GM18519 (cell line): ENCODE measurements around the gene ALK.

Source experiments
- ATAC-seq: cut with Tn5 transposase; IDR thresholded peaks from one replicate; pipeline ENCODE4 v1.9.1; 2021; ENCODE audit warnings: mild to moderate bottlenecking, moderate library complexity; ENCODE audit not compliant: unreplicated experiment, low FRiP score

Gene ALK

DNA sequence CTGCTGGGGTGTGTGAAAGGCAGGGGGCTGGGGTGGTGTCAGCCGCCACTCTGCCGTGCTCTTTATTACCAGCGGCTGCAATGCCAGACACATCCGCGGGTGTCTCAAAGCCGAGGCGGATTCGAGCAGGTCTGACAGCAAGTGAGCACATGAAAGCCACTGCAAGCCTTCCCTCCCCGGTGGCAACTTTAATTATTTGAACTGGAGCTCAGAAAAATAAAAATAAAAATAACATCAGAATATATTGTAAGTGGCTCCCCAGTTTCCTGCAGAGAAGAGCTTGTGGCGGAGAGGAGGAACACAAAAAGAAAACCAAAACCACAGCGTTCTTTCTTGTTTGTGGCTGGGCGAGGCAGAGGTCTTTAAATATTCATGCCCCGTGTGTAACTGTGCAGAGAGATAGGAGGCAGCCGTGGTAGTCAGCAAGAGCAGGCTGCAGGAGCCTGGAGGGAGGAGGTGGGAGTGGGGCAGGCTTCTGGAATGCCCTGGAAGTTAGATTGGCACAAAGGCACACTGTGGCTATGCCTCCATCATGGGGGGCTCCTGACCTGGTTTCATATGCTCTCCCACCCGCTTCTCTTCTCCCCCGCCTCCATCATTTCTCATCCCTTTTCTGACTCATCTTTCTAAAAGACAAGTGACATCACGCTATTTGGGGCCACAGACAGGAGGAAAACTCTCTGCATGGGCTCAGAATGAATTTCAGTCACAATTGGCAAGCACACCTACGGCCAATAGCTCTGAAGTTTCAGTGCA lies 606.4 kb downstream of the ALK start:
- peak; percentile 54 for ATAC-seq

DNA sequence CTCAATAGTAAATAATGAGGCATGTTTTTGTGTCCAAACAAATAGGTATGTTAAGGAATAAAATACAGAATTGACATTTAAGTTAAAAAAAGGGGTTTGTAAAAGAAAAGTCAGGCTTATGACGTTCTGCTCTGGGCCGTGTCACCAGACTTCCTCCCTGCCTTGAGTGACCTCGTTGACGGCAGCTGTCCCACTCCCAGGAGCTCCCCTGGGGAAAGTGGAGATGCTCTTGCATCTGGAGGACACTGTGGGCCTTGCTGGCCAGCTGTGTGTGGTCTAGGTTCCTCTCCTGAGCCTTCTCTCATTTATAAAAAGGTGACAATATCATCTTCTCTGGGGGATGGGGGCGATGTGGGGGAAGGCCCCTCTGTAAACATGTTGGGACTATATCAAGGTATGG lies 609.9 kb downstream of the ALK start:
- ATAC-seq: no peak

DNA sequence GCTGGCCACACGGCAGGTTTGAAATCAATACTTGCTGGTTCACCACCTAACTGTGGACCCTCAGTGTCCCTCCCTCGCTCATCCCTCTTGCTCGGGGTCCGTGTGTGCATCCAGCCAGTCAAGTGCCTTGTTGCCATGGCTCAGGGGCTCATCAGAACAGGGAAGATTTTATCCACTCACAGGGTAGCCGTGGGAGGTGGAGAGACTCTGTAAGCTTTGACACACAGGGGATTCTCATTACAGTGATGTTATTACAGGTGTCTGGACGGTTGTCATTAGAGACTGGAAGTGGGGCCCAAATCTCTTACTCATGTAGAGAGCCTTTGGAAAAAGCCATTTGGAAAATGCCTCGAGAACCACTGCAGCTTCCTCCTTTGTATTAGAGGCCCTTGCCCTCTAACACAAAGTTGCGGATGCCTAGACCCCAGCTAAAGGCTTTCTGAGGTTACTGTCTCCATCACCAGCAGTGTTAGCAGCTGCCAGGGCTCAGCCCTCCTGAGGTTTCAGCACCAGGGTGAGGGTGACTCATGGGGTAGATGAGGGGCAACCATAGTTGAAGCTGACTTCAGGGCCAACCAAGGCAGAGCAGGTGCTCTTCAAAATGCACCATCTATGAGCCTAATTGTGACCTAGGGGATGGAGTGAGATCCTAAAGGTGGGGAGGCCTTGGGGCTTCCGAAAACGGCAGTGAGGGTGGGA lies 610.6 kb downstream of the ALK start:
- no peak for ATAC-seq

DNA sequence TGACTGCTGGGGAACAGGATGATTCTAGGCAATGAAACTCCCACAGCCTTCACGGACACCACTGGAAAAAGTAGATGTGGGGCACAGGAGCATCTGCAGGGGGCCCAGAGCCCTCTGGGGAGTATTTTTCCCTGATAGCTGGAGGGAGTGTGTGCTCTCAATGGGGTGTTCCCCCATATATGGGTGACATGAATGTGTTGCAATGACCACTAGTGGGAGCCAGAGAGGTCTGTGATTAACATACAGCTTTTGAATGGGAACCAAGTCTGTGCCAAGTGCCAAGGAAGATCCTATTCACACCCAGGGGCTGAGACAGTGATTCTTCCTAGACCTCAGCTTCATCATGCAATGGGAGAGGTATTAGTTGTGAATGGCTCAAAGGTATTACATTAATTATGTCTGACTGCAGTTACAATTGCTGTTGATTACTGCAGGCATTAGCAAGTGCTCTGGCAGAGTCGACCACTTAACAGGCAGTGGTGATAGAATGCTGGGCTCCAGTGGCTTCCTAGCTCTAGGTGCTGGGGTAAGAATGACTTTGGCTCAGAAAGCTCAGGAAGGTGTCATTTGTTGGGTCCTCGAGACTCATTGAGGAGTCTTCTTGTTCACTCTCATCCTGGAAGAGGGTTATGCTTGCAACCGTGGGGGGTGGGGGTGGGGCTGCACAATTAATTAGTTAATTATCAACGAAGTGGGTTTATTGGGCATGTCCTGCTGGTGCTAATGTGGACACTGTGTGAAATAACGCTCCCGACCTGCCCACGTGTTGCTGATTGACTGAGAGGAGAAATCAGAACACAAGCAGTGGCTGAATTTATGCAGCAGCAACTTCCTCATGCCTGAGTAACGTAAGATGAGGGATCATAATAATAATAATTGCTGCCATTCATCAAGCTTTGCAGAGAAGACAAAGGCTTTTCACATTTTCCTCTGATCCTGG lies 612.0 kb downstream of the ALK start:
- no peak for ATAC-seq

DNA sequence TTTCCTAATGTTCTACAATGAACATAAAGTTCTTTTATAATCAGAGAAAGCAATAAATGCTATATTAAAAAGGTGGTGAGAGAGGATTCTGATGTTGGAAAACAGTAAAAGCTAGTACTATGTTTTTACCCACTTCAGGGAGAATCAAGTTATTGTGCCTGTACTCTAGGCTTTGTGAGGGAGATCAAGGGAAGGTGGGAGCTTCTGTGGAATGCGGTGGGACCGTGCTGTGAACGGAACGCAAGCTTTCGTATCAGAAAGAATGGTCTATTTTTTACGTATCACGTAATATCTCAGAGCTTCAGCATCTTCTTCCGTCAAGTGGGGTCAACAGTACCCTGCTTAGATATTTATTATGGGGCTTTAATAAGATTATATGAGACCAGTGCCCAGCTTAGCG lies 613.0 kb downstream of the ALK start:
- ATAC-seq: no peak

DNA sequence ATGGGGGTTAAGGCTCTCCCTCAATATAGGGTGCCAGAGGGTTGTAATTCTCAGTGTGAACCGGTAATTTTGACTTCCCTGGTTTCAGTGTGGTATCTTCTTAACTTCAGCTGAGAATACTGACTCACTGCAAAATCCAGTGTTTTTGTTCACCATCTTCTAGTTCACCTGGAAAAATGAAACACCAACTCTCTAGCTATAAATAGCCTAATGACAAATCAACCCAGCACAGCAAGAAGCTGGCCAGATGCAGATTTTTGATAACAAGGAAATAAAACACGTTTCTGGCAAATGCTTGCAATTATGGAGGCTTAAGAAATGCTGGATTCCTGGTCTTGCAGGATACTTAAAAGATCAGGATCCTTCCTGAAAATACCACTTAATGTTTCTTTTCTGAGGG lies 613.9 kb downstream of the ALK start:
- no peak for ATAC-seq

DNA sequence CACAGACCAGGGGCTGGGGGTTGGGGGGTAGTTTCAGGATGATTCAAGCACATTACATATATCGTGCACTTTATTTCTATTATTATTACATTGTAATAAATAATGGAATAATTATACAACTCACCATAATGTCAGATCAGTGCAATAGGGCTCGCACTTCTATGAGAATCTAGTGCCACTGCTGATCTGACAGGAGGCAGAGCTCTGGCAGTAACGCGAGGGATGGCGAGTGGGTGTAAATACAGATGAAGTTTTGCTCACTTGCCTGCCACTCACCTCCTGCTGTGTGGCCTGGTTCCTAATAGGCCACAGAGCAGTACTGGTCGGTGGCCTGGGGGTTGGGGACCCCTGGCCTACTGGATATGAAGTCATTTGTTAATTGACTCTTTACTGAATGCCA lies 615.6 kb downstream of the ALK start:
- no peak for ATAC-seq

DNA sequence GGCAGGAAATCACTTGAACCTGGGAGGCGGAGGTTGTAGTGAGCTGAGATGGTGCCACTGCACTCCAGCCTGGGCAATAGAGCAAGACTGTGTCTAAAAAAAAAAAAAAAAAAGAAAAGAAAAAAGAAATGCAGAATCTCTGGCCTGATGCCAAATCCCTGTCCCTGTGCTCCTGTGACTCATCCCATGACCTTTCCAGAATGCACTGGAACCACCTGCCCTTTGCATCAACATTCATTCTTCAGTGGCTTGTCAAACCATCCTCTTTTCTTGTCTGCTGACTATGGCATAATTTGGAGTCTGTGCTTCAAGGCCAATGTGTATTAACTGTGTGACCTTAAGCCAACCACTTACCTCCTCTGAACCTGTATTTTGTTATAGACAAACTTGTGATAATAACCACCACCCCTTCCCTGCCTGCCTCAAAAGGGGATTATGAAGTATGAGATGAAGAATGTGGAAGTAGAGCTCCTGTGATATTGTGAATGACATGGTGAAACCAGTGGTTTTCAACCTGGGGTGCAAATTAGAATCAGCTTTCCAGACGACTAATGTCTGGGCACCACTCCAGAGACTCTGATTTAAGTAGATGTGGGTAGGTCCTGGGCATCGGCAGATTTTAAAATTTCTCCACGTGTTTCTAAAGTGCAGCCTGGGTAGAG lies 616.9 kb downstream of the ALK start:
- no peak for ATAC-seq

DNA sequence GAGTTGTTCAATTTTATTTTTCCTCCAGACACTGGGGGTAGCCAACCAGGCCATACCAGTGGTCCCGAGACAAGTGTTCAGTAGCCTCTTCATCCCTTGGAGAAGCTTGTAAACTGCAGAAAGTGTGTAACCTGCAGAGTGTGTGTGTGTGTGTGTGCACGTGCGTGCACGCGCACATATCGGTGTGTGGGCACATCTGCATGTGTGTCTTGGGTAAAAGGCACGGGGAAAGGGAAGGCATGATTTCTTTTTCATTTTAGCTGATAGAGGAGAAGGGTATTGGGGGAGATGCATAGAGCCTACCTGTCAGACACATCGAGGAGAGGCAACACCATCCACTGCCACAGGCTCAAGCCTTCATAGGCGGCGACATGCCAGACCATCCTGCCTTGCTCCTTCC lies 624.8 kb downstream of the ALK start:
- ATAC-seq: no peak

DNA sequence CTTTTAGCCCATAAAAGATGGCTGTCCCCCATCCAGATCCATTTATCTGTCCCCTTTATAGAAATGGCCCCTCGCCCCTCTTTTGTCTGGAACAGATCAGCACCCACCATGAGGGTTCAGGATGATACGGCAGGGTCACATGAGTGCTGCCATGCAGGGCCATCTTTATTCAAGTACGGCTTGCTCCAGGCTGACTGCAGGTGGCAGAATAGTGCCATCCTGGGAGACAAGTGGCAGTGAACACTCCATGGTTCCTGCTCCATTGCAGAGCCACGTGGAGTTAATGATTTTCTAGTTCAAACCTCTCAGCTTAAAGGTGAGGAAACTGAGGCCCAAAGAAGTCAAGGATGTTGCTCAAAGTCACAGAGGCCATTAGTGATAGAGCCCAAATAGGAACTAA lies 625.5 kb downstream of the ALK start:
- no peak for ATAC-seq

DNA sequence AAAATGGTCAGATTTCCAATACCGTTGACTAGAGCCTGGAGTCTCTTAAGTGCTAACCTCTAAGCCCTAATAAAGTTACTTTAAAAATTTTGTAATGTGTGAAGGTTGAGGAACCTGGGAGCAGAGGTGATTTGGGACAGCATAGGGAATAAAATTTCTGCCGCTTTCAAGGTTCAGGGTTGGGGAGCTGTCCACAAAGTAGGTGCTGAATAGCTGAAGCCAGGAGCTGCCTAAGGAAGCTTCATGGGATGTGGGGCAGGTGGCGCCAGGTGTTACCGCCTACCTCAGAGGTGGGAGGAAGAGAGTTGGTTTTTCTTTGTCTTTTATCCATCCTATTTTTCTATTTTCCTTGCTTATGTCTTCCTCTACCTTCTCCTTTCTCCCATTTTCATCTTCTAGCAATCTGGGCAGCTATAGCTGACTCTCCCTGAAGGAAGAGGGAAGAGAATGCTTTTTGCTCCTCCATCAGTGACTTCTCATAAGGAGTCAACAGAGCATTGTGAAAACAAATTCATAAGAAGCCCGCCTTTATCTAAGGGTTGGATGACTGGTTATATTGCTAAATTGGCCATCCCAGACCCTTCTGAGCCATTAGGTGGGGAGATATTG lies 627.5 kb downstream of the ALK start:
- ATAC-seq: no peak

DNA sequence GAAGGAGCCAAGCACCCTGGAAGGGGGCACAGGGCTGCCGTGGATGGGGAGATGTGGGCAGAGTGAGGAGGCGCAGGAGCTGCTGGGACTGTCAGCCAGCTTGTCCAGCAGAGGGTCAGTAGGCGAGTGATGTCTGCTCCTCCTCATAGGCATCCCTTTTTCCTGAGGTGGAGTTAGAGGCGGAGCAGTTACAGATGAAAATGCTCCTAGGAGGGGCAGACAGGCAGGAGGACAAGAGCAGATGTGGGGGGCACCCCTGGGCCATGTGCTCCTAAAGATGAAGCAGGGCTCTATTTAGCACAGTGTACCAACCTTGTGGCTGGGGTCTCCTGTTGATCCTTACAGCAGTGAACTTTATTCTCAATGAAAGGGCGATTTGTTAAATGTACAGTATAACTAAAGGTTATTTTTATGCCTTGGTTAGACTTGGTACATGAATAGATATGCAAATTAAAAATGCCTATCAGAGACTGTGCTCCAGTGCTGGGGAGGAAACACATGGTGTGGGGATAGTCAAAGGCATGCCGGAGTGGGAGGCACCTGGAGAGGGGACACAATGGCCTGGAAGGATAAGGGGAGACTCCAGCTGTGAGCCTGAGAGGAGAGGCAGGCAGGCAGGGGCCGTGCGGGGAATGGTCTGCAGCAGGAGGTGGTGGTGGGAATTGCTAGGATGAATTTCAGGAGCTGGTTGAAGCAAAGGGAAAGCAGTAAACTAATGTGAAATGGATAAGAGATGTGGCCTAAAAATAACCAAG lies 630.9 kb downstream of the ALK start:
- ATAC-seq: no peak

DNA sequence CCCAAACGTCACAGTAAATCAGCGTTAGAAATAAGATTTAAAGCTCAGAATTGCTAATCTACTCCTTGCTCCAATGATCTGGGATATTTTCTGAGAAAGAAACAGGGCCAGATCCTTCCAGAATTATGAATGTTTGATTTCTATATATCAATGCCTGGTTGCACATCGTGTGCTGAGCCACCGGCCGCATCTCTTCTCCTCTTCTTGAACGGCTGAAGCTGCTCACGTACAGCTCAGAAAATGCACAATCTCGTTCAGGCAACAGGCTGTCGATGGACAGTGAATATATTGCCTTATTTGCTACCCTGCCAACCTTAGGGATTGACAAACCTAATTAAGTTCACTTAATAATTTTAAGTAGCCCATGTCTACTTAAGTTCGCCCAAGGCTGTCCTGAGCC lies 636.7 kb downstream of the ALK start:
- ATAC-seq: no peak

DNA sequence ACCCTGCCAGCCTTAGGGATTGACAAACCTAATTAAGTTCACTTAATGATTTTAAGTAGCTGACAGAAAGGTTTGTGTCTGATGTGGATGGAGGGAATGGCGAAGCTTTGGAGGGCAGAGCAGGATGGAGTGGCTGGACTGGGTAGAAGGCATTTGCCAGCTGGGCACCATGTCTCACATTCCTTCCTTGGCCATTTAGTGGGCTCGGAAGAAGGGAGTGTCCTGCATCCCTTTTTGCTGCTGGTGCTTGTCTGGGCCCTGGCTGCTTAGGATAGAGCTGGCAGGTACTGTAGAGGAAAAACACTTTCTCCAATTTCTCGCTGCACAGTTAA lies 639.5 kb downstream of the ALK start:
- ATAC-seq: no peak

DNA sequence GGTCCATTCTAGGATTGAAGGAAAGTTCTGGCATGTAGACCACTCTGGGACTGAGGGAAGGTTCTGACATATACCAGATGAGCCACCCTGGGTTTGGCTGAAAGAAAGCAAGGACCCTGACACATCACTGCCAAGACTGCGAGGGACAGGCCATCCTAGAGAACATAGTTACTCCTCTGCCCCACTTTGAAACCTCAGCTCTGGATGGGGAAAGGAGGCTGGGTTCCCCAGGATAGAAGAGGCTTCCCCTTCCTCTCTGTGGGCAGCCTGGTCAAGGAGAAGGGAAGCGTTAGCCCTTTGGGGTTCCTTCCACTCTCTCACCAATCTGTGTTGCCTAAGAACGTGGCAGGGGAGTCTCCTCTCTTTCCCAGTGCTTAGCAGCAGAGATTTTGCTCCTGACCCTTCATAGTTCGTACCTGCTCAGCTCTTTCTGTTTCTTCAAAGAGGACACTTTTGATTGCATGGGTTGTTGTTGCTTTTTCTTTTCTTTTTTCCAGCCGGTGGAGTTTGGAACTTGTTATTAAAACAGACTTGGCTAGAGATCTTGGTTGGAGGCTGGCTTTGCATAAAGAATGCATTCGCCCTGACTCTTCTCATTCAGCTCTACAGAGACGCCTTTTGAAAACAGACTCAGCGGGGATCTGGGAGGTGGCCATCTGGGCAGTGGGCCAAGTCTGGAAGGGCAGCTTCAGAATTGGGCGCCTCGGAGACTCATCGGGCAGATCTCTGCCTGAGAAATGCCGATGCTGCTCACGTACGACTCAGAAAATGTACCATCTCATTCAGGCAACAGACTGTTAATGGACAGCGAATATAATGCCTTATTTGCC lies 640.1 kb downstream of the ALK start:
- no peak for ATAC-seq

DNA sequence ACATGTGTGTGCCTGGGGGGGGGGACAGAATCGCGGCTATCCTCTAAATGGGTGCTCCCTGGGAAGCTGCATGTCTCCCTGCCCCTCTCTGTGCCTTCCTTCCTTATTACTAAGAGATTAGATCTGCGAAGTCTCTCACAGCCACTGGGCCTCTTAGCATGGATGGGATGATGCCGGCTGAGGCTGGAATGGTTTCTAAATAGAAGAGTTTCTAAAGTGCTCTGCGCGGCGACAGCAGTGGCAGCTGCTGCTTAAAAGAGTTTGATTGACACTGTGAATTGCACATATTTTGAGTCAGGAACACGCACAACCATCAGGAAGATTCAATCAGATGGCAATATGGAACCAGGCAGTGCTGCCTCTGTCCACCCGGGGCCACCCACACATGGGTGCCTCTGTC lies 642.4 kb downstream of the ALK start:
- no peak for ATAC-seq

DNA sequence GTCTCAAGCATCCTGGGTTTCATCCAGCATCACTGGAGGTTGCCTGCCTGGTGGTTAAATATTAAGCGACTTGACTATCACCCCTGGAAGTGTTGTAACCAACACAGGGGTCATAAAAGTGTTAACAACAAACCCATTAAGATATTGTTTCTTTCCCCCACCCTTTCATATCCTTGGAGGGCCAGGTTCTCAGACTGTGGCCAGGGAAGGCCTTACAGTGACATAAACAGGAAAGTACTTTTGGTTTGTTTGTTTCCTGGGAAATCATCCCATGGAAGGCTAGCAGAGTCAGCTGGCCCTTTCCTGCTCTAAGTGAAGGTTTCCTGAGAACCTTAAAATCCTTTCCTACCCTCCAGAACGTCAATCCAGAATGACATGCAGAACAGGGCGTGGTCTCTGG lies 645.2 kb downstream of the ALK start:
- ATAC-seq: no peak

DNA sequence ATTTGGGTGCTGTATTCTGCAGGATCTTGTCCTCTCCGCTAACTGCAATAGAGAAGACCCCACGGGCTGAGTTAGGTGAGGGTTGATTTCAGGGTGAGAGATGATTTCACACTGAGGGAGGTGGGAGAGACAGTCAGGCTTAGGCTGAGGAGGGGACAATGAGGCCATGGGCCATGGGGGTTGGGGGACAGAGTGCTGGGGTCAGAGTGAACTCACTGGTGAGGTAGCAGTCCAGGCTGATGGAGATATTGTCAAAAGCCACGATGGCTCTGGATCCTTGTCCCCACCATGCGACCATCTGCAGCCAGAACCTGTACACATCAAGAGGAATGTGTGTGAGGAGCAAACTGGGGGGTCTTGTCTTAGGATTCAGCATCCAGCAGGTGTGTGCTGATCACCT lies 646.2 kb downstream of the ALK start:
- no peak for ATAC-seq
